Measurements from ENCODE around the gene NR6A1.

DNA sequence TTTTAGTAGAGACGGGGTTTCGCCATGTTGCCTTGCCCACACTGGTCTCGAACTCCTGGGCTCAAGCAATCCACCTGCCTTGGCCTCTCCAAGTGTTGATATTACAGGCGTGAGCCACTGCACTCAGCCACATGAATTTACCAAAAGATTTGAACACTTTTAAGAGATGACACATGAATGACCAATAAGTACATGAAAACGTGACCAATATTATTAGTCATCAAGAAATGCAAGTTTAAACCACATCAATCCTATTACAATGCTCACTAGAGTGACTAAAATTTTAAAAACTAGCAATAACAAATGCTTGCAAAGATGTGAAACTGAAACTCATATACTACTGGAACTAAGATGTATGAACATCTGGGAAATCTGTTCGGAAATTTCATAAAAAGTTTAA, 54.3 kb downstream of the NR6A1 start:
- TF ChIP-seq, protein P1, sequence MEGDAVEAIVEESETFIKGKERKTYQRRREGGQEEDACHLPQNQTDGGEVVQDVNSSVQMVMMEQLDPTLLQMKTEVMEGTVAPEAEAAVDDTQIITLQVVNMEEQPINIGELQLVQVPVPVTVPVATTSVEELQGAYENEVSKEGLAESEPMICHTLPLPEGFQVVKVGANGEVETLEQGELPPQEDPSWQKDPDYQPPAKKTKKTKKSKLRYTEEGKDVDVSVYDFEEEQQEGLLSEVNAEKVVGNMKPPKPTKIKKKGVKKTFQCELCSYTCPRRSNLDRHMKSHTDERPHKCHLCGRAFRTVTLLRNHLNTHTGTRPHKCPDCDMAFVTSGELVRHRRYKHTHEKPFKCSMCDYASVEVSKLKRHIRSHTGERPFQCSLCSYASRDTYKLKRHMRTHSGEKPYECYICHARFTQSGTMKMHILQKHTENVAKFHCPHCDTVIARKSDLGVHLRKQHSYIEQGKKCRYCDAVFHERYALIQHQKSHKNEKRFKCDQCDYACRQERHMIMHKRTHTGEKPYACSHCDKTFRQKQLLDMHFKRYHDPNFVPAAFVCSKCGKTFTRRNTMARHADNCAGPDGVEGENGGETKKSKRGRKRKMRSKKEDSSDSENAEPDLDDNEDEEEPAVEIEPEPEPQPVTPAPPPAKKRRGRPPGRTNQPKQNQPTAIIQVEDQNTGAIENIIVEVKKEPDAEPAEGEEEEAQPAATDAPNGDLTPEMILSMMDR (conservative IDR thresholded peaks at IDR 0.05; ENCODE audit: low read depth, low read length) = no peak
- TF ChIP-seq EZH2phosphoT487 (IDR thresholded peaks at IDR 0.05; ENCODE audit: borderline replicate concordance, low read length) (no peak), EZH2 (IDR thresholded peaks at IDR 0.05; ENCODE audit: low read length, unreplicated experiment) (no peak)
